Activated CD4-positive, alpha-beta T cell treated with anti-CD3 and anti-CD28 coated beads, Interleukin-2, amount 50 U/mL, for 48 hours (primary cell): ENCODE data around the gene PDC.
A peak's percentile ranks its signal among the peaks of the same experiment; 100 is the strongest.

Experiments used
- DNase-seq, 2 experiments: peaks; one replicate each; pipeline ENCODE4 v3.0.0-alpha.2; 2020

The PDC gene

GRCh38 chr1:186461014-186461413 lies at the start of gene PDC:
TSS of gene PDC (minus strand) at chr1:186461114. CDS start at chr1:186449459, 11,655 bp downstream.
- no peak for DNase-seq

DNA sequence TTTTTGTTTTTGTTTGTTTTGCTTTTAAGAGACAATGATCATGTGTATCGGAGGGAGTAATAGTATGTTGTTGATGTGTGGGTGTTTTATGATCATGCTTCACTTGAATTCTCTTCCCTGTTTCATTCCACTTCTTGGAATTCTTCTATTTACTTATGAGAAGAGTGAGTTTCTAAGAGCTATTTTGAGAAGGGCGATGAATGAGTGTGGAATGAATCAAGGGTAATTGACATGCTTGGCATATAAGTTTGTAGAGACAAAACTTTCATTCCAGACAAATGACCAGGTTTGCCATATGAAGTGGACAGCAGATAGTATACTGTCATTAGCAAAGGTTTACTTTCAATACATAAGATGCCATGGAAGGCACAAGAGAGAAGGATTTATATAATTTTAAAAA lies 42.3 kb upstream of the PDC start:
- no peak for DNase-seq

GRCh38 chr1:186502087-186502486 lies 41.2 kb upstream of the PDC start:
- no peak for DNase-seq

GRCh38 chr1:186500804-186501203 lies 39.9 kb upstream of the PDC start:
- no peak for DNase-seq

DNA sequence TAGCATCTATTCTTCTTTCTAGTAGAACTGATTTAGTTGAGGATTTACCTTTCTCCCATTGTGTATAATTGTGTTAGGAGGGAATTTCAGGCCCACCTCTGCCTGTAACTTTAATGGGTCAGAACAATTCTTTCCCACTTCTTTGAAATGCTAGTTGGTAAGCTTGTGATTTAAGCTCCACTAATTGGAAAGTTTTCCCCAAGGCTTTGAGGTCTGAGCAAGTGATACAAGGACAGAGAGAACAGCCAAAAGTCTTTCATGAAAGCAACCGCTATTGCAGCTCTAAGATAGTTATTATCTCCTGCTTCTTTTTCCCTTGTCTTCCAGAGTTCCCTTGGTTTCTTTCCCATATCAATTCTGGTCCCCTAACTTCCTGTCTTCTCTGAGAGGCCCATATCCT lies 38.7 kb upstream of the PDC start:
- no peak for DNase-seq

DNA sequence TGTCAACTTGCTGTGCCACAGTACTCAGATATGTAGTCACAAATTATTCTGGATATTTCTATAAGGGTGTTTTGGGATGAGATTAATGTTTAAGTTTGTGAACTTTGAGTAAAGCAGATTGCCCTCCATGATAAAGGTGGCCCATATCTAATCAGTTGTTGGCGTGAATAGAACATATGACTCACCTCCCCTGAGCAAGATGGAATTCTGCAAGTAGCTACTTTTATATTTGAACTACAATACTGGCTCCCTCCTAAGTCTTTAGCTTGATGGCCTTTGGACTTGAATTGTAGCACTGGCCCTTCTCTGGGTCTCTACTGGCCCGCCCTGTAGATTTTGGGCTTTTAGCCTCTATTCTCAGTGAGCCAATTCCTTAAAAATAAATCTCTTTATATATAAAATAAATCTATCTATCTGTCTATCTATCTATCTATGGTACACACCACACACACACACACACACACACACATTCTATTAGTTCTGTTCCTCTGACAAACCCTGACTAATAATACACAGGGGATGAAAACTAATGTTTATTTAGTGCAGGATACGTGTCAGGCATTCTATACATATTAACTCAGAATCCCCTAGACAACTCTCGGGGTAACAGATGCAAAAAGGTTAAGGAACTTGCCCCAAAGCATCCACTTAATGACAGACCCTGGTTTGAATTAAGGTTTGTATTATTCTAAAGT lies 37.9 kb upstream of the PDC start:
- DNase-seq = no peak

DNA sequence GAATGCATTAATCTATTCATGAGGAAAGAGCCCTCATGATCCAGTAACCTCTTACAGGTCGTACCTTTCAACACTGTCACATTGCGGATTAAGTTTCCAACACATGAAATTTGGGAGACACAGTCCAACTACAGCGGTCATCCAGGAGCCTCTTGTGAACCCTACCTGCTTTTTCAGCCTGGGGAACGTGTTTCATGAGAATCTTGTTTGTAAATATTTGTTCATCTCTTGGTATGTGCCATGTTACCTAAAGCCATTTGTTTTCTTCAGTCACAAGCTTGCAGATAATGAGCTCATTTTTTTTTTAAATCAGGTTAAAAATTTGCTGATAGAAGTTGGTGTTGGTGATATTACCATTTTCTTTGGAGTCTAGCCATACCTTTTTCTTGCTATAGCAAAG lies 37.2 kb upstream of the PDC start:
- no peak for DNase-seq

DNA sequence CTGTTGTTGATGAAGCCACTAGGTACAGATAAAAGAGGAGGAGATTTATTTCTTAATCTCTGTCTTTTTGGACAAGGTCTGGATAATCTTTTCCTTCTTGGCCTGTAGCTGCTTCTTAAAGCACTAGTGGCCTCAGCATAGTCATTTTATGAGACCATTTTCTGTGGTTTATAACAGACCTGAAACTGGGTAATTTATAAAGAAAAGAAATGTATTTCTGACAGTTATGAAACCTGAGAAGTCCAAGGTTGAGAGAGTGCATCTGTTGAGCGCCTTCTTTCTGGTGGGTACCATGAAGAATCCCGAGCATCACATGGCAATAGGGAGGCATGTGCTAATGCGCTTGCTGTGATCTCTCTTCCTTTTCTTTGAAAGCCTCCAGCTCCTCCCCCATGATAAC lies 36.7 kb upstream of the PDC start:
- DNase-seq = no peak

DNA sequence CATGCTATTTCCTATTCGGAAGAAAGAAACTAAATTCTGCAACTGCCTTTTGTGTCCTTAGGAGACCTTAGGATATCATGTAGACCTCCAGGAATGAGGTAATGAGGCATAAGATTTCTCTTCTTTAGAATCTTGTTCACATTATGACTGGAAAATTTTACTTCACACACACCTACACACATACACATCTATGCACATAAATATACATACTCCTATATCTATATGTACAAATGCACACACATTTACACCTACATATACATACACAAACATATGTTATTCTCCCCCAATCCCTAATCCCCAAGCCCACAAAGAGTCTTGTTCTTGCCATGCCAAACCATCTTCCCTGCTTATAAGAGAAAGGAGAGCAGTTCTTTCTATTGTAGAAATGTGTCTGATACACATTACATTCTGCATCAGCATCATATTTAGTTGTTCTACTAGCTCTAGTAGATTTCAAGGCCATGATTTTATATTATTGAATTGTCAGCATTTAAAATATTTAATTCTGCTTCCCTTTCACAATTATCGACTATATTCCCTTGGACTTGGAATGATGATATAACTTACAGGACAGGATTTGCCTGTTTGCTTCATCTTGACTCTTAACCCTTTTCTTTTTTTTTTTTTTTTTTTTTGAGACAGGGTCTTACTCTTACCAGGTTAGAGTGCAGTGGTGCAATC lies 35.4 kb upstream of the PDC start:
- DNase-seq = no peak

DNA sequence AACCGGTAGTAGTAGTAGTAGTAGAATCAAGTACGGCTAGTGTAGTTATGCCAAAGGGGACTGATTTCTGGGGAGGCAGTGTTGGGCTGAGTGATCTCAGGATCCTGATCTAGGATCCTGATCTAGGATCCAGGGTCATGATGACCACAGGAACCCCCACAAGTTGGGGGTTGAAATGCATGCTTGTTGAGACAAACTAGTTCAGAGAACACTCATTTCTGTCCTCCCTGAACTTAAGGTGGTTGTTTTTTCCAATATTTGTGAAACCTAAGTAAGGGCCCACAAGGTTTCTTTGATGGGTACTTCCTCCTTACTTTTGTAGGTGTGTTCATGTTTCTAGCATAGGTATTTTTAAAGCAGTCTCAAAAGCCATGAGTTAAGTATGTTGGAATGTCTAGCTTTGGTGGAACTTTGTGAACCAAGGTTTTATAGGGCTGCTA lies 33.9 kb upstream of the PDC start:
- DNase-seq = no peak

DNA sequence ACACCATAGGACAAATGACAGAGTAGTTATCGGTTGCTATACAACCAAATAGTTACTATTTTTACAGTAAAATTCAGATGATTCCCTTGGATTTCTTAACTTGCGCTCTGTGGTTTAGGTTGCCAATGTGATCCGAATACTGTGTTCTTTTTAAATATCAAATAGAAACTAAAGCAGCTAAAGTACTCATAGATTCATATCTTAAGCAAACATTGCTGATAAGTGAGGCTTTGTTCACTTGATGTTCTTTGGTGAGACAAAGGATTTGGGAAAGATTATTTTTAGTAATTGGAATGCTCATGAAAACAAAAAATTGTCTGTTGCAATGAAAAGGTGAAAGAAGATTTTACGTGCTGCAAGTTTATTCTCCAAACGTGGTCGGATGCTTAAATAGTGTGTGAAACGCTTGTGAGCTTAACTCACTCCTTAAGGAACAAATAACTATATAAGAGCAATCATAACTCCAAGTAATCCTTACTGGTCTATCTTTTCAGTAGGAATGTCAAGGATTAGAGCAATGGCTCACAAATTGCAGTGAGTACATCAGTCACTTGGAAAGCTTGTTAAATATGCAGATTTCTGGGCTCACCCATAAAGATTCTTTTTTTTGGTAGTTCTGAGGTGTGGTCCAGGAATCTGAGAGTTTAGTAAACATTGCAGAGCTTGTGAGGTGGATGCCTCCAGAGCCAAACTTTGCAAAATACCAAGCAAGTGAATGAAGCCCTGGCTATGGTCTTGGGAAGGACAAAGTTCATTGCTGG lies 31.8 kb upstream of the PDC start:
- no peak for DNase-seq

DNA sequence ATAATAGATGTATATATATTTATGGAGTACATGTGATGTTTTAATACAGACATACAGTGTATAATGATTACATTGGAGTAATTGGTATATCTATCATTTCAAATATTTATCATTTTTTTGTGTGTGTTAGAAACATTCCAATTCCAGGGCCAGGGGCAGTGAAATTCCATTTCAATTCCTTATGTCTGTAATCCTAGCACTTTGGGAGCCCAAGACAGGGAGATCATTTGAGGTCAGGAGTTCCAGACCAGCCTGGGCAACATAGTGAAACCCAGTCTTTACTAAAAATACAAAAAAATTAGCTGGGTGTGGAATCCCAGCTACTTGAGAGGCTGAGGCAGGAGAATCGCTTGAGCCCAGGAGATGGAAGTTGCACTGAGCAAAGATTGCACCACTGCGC lies 30.4 kb upstream of the PDC start:
- no peak for DNase-seq

- DNase-seq = no peak
Observed at GRCh38 chr1:186487163-186487562, 26.2 kb upstream of the PDC start.

- no peak for DNase-seq
Observed at GRCh38 chr1:186486061-186486460, 25.1 kb upstream of the PDC start.

DNA sequence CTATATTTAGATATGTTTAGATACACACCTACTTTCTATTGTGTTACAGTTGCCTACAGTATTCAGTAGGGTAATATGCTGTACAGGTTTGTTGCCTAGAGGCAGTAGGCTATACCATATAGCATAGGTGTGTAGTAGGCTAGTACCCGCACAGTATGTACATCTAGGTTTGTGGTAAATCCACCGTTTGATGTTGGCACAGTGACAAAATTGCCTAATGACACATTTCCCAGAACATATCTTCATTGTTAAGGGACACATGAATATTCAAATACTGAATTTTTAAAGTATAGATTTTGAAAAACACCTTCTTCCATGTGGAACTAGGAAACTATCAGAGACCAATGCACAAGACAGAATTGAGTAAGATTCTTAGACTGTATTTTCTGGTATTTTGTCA lies 22.6 kb upstream of the PDC start:
- DNase-seq = no peak

GRCh38 chr1:186482661-186483255 lies 21.8 kb upstream of the PDC start:
- peak; percentile 52 to 64 for DNase-seq

DNA sequence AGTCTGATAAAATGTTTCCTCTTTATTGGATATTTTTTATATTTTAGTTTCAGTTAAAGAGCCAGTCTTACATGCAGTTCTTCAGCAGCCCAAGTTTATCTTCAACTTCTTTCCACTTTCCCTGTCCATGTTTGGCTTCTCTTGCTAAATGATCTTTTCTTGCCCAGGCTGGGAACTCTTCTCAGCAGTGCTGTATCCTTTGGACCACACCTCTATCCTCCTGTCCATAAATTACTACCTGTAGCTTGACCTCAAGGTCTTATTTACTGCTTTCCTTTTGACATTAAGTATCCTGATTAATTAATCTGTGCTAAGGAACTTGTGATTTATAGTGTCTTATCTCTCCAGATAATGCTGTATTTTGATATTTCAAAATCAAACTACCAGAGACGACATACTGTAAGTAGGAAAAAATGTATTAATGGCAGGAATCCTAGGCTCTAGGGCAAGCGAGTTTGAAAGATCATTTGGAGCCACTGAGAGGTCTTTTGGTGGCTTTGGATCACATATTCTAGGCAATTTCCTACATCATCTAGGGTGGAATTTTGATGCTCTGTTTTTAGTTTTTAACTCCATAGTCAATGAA lies 20.5 kb upstream of the PDC start:
- DNase-seq = no peak

GRCh38 chr1:186479162-186479561 lies 18.2 kb upstream of the PDC start:
- DNase-seq = no peak

DNA sequence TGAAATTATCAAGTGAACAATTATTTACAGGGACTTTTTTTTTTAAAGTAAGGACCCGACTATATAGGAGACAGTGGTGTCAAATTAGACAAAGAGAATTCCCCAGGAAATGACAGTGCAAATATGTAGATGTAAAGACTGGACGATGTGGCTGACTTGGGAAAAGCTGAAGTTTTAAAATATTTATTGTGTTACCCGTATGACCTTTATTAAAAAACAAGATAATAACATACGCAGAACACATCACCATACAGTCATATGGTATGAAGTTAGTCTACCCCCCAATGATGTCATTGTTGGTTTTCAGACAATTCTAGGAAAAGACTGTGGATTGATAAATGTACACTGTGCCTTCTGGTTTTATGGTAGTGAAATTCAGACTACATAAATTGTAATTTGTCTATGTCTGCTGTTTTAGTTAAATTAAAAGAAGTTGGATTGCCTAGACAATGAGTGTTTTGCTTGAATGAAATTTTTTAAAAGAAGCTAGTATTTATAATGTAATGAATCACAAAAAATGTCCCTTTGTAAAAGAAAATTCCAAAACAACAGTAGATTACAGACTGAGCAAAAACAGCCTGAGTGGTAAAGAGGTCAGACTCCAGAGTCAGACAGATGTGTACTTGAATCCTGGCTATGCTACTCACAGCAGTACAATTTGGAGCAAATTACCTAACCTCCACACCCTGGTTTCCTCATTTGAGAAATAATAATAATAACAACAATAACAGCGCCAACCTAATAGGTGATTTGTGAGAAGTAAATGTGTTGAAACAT lies 15.5 kb upstream of the PDC start:
- no peak for DNase-seq

DNA sequence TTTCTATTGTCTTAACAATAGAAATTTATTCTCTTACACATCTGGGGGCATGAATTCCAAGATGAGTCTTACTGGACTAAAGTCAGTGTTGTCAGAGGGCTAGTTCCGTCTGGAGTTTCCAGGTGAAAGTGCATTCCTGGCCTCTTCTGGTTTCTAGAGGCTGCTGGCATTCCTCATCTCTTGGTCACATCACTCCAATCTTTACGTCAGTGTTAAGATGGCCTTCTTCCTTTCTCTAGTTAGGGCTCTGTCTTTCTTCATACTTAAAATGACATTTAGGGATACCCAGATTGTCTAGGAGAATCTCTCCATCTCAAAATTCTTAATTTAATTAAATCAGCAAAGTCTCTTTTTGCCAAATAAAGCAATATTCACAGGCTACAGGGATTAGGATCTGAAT lies 13.3 kb upstream of the PDC start:
- no peak for DNase-seq

DNA sequence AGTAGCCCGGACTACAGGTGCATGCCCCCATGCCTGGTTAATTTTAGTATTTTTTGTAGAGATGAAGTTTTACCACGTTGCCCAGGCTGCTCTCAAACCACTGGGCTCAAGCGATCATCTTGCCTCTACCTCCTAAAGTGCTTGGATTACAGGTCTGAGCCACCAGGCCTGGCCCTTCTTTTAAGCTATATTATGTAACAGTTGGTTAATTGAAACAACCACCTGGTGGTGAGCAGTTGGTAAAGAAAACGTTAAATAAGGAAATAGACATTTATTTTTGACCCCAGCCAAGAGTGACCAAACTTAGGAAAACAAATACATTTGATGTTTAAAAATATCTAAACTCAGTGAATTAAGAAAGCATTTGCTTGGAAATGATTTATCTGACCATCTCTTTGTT lies 12.1 kb upstream of the PDC start:
- no peak for DNase-seq

GRCh38 chr1:186465946-186466345 lies 5.0 kb upstream of the PDC start:
- no peak for DNase-seq
